ENCODE data around the gene WNT11. TPM values are rescaled to one million over a fixed set of nuclear protein-coding genes. Genes with fewer than 3 reads are reported as not detected.

Gene WNT11
- total RNA-seq, 1 experiment from 2014 or later: not detected

DNA sequence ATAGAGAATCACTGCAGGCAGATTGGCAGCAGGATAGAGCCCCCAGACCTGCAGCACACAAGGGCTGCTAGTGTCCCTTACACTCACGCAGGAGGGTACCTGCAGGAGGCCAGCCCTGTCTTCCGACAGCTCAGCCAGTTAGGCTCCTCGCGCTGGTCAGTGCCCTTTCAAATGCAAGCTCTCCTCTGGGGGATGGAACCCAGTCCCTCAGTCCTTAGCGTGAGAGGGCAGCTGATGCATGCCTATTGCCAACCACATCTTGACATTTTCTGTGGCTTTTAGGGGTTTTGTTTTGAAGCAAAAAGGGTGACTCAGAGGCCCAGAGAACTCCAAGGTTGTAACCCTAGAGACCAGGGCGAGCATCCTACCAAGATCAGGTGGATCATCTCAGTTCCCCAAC lies 40.0 kb downstream of the WNT11 start:
- H3K4me3 ChIP-seq: no peak overlapping the region
- no peaks in the 10 kb centered on the region for H4K20me1 ChIP-seq (ENCODE audit: insufficient read depth)
- POLR2A ChIA-PET (ENCODE audit: unreplicated experiment): no interaction called here
- no peak overlapping the region for H2AFZ ChIP-seq
- no peak overlapping the region for H3K4me2 ChIP-seq
- intact Hi-C loops (cut with micrococcal nuclease; ENCODE audit: unreplicated experiment): no loop called here
- TF ChIP-seq, protein P1, sequence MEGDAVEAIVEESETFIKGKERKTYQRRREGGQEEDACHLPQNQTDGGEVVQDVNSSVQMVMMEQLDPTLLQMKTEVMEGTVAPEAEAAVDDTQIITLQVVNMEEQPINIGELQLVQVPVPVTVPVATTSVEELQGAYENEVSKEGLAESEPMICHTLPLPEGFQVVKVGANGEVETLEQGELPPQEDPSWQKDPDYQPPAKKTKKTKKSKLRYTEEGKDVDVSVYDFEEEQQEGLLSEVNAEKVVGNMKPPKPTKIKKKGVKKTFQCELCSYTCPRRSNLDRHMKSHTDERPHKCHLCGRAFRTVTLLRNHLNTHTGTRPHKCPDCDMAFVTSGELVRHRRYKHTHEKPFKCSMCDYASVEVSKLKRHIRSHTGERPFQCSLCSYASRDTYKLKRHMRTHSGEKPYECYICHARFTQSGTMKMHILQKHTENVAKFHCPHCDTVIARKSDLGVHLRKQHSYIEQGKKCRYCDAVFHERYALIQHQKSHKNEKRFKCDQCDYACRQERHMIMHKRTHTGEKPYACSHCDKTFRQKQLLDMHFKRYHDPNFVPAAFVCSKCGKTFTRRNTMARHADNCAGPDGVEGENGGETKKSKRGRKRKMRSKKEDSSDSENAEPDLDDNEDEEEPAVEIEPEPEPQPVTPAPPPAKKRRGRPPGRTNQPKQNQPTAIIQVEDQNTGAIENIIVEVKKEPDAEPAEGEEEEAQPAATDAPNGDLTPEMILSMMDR (conservative IDR thresholded peaks at IDR 0.05): no peak
- no peak for TF ChIP-seq EZH2 (IDR thresholded peaks at IDR 0.05; ENCODE audit: low read depth)
- H3K27me3 ChIP-seq (ENCODE audit: insufficient read depth, low read depth): no peaks in the 10 kb centered on the region
- CTCF ChIA-PET: no interaction called here
- H3K9me2 ChIP-seq (ENCODE audit: insufficient read depth): no peaks in the 10 kb centered on the region
- no peaks in the 10 kb centered on the region for H3K9me3 ChIP-seq (ENCODE audit: insufficient read depth, low read depth)
- DNase-seq: no peak
- H3K36me3 ChIP-seq (ENCODE audit: low read depth): no peaks in the 10 kb centered on the region
- no peak overlapping the region for H3K27ac ChIP-seq
- no peaks in the 10 kb centered on the region for H3K79me2 ChIP-seq (ENCODE audit: low read depth)
- no TSS peak for BruUV-seq (replicated peaks)
- no peaks in the 10 kb centered on the region for H3K4me1 ChIP-seq (replicated peaks; ENCODE audit: insufficient read depth)
- H3F3A ChIP-seq (ENCODE audit: insufficient read depth, low read depth): no peaks in the 10 kb centered on the region

DNA sequence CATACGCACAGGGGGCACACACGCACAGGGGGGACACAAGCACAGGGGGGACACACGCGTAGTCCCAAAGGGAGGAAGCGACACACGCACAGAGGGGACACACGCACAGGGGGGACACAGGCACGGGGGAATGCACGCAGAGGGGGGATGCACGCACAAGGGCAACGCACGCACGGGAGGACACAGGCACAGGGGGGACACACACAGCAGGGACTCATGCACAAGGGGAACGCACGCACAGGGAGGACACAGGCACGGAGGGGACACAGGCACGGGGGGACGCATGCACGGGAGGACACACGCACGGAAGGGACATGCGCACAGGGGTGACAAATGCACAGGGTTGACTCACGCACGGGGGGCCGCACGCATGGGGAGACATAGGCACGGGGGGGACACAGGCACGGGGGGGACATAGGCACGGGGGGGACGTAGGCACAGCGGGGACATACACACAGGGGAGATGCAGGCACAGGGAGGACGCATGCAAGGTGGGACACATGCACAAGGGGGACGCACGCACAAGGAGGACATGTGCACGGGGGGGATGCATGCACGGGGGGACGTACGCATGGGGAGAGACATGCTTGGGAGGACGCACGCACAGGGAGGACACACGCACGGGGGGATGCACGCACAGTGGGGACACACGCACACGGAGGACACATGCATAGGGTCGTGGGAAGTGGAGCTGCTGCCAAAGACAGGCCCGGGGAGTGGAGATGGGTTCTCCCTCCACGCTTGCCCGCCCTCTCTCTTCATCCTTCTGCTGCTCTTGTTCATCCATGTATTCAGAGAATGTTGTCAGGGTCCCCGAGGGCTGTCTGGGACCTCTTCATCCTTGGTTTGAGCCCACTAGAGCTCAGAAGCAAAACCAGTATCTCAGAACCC lies 41.2 kb downstream of the WNT11 start:
- ChIA-PET POLR2A (ENCODE audit: unreplicated experiment) (no interaction called here), CTCF (no interaction called here)
- Histone ChIP-seq H3K9me3 (ENCODE audit: insufficient read depth, low read depth) (no peaks in the 10 kb centered on the region), H3K4me1 (replicated peaks; ENCODE audit: insufficient read depth) (no peaks in the 10 kb centered on the region), H4K20me1 (ENCODE audit: insufficient read depth) (no peaks in the 10 kb centered on the region), H3K79me2 (ENCODE audit: low read depth) (no peaks in the 10 kb centered on the region), H3K4me3 (no peak overlapping the region), H2AFZ (no peak overlapping the region), H3K9me2 (ENCODE audit: insufficient read depth) (no peaks in the 10 kb centered on the region), H3K4me2 (no peak overlapping the region), H3K36me3 (ENCODE audit: low read depth) (no peaks in the 10 kb centered on the region), H3K27me3 (ENCODE audit: insufficient read depth, low read depth) (no peaks in the 10 kb centered on the region), H3K27ac (no peak overlapping the region), H3F3A (ENCODE audit: insufficient read depth, low read depth) (no peaks in the 10 kb centered on the region)
- intact Hi-C loops (cut with micrococcal nuclease; ENCODE audit: unreplicated experiment): no loop called here
- no TSS peak for BruUV-seq (replicated peaks)
- DNase-seq: no peak
- TF ChIP-seq, protein P1 (conservative IDR thresholded peaks at IDR 0.05): no peak
- no peak for TF ChIP-seq EZH2 (IDR thresholded peaks at IDR 0.05; ENCODE audit: low read depth)

DNA sequence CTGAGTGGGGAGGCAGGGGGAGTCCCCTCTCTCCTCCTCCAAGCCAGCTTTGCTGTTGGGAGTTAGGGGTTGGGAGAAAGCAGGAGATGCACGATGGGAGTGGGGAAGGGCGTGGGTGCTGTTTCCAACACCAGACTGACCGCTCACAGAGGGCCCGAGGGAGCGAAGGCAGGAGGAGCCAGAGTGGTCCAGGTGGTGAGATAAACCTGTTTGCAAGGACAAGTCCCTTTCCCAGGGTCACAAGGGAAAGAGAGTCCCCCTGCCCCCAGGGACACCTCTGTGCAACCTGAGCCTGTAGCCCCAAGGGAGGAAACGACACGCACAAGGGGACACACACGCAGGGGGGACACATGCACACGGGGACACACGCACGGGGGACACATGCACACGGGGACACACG lies 42.2 kb downstream of the WNT11 start:
- H3K27me3 ChIP-seq (ENCODE audit: insufficient read depth, low read depth): no peaks in the 10 kb centered on the region
- intact Hi-C loops (cut with micrococcal nuclease; ENCODE audit: unreplicated experiment): no loop called here
- no peaks in the 10 kb centered on the region for H3F3A ChIP-seq (ENCODE audit: insufficient read depth, low read depth)
- no peak overlapping the region for H3K27ac ChIP-seq
- no peak overlapping the region for H3K4me2 ChIP-seq
- TF ChIP-seq, protein P1 (conservative IDR thresholded peaks at IDR 0.05): no peak
- no peak for TF ChIP-seq EZH2 (IDR thresholded peaks at IDR 0.05; ENCODE audit: low read depth)
- H2AFZ ChIP-seq: no peak overlapping the region
- no peak for DNase-seq
- POLR2A ChIA-PET (ENCODE audit: unreplicated experiment): no interaction called here
- no peaks in the 10 kb centered on the region for H3K9me3 ChIP-seq (ENCODE audit: insufficient read depth, low read depth)
- CTCF ChIA-PET: no interaction called here
- no peaks in the 10 kb centered on the region for H3K9me2 ChIP-seq (ENCODE audit: insufficient read depth)
- no peak overlapping the region for H3K4me3 ChIP-seq
- no peaks in the 10 kb centered on the region for H4K20me1 ChIP-seq (ENCODE audit: insufficient read depth)
- H3K79me2 ChIP-seq (ENCODE audit: low read depth): no peaks in the 10 kb centered on the region
- BruUV-seq (replicated peaks): no TSS peak
- no peaks in the 10 kb centered on the region for H3K4me1 ChIP-seq (replicated peaks; ENCODE audit: insufficient read depth)
- no peaks in the 10 kb centered on the region for H3K36me3 ChIP-seq (ENCODE audit: low read depth)

Measured in PC-9 (cell line).